GM12878 (cell line): ENCODE measurements around the gene COPS3. TPM values are rescaled to one million over a fixed set of nuclear protein-coding genes. Genes with fewer than 3 reads are reported as not detected.

Experiments used
- ATAC-seq: fragments of 200-7000 bp; cut with Tn5 transposase; 3 replicates; pipeline ENCODE4 v1.9.1; 2020; ENCODE audit warnings: mild to moderate bottlenecking, moderate library complexity
- BruUV-seq: library from RNA; stranded (reverse); fragments of 400-500 nt; replicated peaks from 2 replicates; lab custom pipeline; 2021; lab: Mats Ljungman, UMichigan
- CTCF ChIA-PET: fragments of 300-600 bp; sonication (Branson Sonifier 250); formaldehyde crosslinking; extraction: SDS; loops from one replicate; lab custom pipeline; 2021; ENCODE audit warnings: inconsistent platforms; lab: Yijun Ruan, JAX
- POLR2A ChIA-PET: fragments of 350-600 bp; formaldehyde crosslinking; extraction: SDS; loops from one replicate; lab custom pipeline; 2021; ENCODE audit warnings: inconsistent platforms; lab: Charles Lee
- RAD21 ChIA-PET: fragments of 300-600 bp; sonication (Branson Sonifier 250); formaldehyde crosslinking; loops from one replicate; lab custom pipeline; 2023; ENCODE audit warnings: antibody characterized with exemption; ENCODE audit not compliant: unreplicated experiment; lab: Charles Lee
- SMC1A ChIA-PET: fragments of 300-600 bp; sonication (Branson Sonifier 250); formaldehyde crosslinking; loops from one replicate; lab custom pipeline; 2023; ENCODE audit not compliant: unreplicated experiment, uncharacterized antibody; lab: Charles Lee
- DNase-seq: peaks from one replicate; pipeline ENCODE4 v3.0.0-alpha.2; 2011; ENCODE audit warnings: low read depth, low spot score
- FAIRE-seq: peaks from 3 replicates; lab custom pipeline; 2011; peaks lifted over from hg19 to GRCh38; lab: Jason Lieb, UNC
- H2AFZ ChIP-seq: 2 replicates; pipeline ENCODE4 v1.6.0; 2011; ENCODE audit warnings: low read depth, low read length, control low read depth; ENCODE audit not compliant: control insufficient read depth
- H3K27ac ChIP-seq: 2 replicates; pipeline ENCODE4 v1.5.1; 2011; ENCODE audit warnings: control low read depth; ENCODE audit not compliant: control insufficient read depth, insufficient read depth
- H3K27me3 ChIP-seq, 2 experiments: replicated peaks in 1 of 2; 2 replicates each; pipeline versions ENCODE4 v1.6.0 to v1.6.1; 2011; ENCODE audit warnings: low read length in 1 of 2; ENCODE audit not compliant: control insufficient read depth in 2 of 2, insufficient read depth in 2 of 2
- H3K36me3 ChIP-seq, 2 experiments: 2 replicates each; pipeline ENCODE4 v1.5.1; 2011; ENCODE audit warnings: low read length in 1 of 2; ENCODE audit not compliant: control insufficient read depth in 2 of 2, insufficient read depth in 2 of 2
- H3K4me1 ChIP-seq: 2 replicates; pipeline ENCODE4 v1.6.1; 2011; ENCODE audit warnings: mild to moderate bottlenecking, low read length, moderate library complexity, mixed read lengths; ENCODE audit not compliant: control insufficient read depth, insufficient read depth
- H3K4me2 ChIP-seq: 2 replicates; pipeline ENCODE4 v1.6.0; 2011; ENCODE audit warnings: control low read depth; ENCODE audit not compliant: control insufficient read depth, insufficient read depth
- H3K4me3 ChIP-seq: fragments of 200-600 bp; sonication (generic); 2 replicates; pipeline ENCODE4 v1.5.1; 2016
- H3K79me2 ChIP-seq: 2 replicates; pipeline ENCODE4 v1.6.0; 2011; ENCODE audit warnings: low read length; ENCODE audit not compliant: control insufficient read depth, insufficient read depth
- H3K9ac ChIP-seq: 2 replicates; pipeline ENCODE4 v1.8.0; 2011; ENCODE audit warnings: low read length, control low read depth, mixed read lengths; ENCODE audit not compliant: control insufficient read depth, insufficient read depth
- H3K9me3 ChIP-seq: replicated peaks from 3 replicates; pipeline ENCODE4 v1.5.1; 2011; ENCODE audit warnings: mild to moderate bottlenecking, low read length; ENCODE audit not compliant: control insufficient read depth, insufficient read depth
- H4K20me1 ChIP-seq: 2 replicates; pipeline ENCODE4 v1.6.0; 2011; ENCODE audit not compliant: control insufficient read depth, insufficient read depth
- BHLHE40 ChIP-seq, 2 experiments: fragments of 450-650 bp in 1 of 2; IDR thresholded peaks; 2 replicates each; pipeline ENCODE4 v1.6.1; 2011 to 2017; ENCODE audit warnings: low read depth in 2 of 2, borderline replicate concordance in 1 of 2, improper control_type of control experiment in 1 of 2, low read length in 1 of 2, mild to moderate bottlenecking in 1 of 2
- FOXK2 ChIP-seq: fragments of 450-650 bp; IDR thresholded peaks from 2 replicates; pipeline ENCODE4 v1.6.1; 2017; ENCODE audit warnings: mild to moderate bottlenecking, moderate library complexity
- NFIC ChIP-seq: IDR thresholded peaks from 2 replicates; pipeline ENCODE4 v1.6.1; 2012; ENCODE audit warnings: low read depth, mild to moderate bottlenecking, inconsistent platforms, low read length, moderate library complexity
- NR2F1 ChIP-seq: fragments of 450-650 bp; conservative IDR thresholded peaks from 2 replicates; pipeline ENCODE4 v1.6.1; 2017; ENCODE audit warnings: mild to moderate bottlenecking
- POU2F2 ChIP-seq: IDR thresholded peaks from 3 replicates; pipeline ENCODE4 v1.6.1; 2011; ENCODE audit warnings: low read depth, mild to moderate bottlenecking, low read length, borderline replicate concordance
- WGBS: methylation state at CpG from one replicate; pipeline ENCODE4 v1.1.6; 2016; ENCODE audit warnings: low lambda C conversion rate; ENCODE audit not compliant: insufficient replicate concordance, insufficient coverage; ENCODE audit errors: missing lambda C conversion rate; 5-methylcytosine and 5-hydroxymethylcytosine counted together
- in situ Hi-C: fragments of 300-500 bp; cut with MboI; formaldehyde crosslinking; loops from 9 replicates; pipeline ENCODE4 v1.14.3; 2018; ENCODE audit warnings: mixed read lengths
- intact Hi-C: fragments of 100-400 bp; cut with micrococcal nuclease; formaldehyde crosslinking; loops from one replicate; pipeline ENCODE4 v1.14.2; 2022; ENCODE audit not compliant: unreplicated experiment
- polyA plus RNA-seq, 11 experiments: library from polyadenylated mRNA; depleted of rRNA in 4 of 11; unstranded in 6 of 11; stranded (reverse) in 5 of 11; fragments of >200 nt; fragmentation: Nextera tagmentation in 4 of 11; fragmentation: Illumina TruSeq in 1 of 11; extraction: Ambion mirVana in 4 of 11; extraction: Trizol in 1 of 11; gene quantifications; 1 replicate in 1 of 11; 2 replicates in 10 of 11; pipeline versions ENCODE4 v1.2.1 to v1.2.3, GENCODE V29; 2011 to 2016; ENCODE audit warnings: inconsistent platforms in 2 of 11, missing spikeins in 2 of 11, low read depth in 1 of 11
- total RNA-seq, 4 experiments: library from RNA; depleted of rRNA in 3 of 4; stranded (reverse); fragments of >200 nt in 3 of 4; fragmentation: Illumina TruSeq in 1 of 4; extraction: Trizol in 1 of 4; gene quantifications; 2 replicates each; pipeline versions ENCODE4 v1.2.1 to v1.2.3, GENCODE V29; 2013 to 2021
- TF ChIP-seq, protein P1 (sequence below): fragments of 450-650 bp; IDR thresholded peaks from 2 replicates; pipeline ENCODE4 v1.6.1; 2014; ENCODE audit warnings: mild to moderate bottlenecking
- TF ChIP-seq, protein P2 (sequence below): fragments of 450-650 bp; IDR thresholded peaks from 2 replicates; pipeline ENCODE4 v1.6.1; 2017; ENCODE audit warnings: mild to moderate bottlenecking, moderate library complexity
- TF ChIP-seq, protein P3 (sequence below): IDR thresholded peaks from 2 replicates; pipeline ENCODE4 v1.6.1; 2012; ENCODE audit warnings: improper control_type of control experiment, low read depth, low read length; ENCODE audit not compliant: insufficient replicate concordance
- TF ChIP-seq, protein P4 (sequence below): IDR thresholded peaks from 2 replicates; pipeline ENCODE4 v1.6.1; 2011; ENCODE audit warnings: low read depth, low read length, improper control_type of control experiment, borderline replicate concordance

The COPS3 gene
- total and polyA plus RNA-seq, 10 of the 15 experiments (the other 5 are each of a cell fraction or from before 2014, with no cell fraction given): 99.7 to 187 (median 133) TPM

DNA sequence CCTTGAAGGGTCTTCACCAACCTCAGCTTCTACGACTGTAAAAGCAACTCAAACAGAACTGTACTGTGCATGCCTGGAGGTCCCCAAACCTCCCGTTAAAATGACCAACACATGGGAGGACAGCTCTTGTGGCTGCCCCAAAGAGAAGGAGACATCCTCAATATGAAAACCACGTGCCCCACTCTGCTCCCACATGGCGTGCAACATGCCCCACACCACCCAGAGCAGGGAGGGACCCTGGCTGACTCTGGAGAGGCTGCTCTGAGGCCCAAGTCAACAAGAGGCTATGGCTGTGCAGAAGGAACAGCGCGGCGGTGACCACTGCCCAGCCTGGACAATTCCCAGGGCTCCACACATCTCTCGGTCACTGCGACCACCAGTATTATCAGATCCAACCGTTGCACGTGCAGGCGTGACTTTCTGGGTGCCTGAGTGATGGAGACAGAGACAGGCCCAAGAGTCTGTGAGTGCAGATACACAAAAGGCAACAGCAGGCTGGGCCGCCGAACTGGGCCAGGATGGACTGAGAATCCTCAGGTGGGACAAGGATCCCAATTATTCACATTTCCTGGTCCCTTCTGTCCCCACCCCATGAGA, 76.3 kb downstream of the COPS3 start:
- Histone ChIP-seq H3K4me2 (peak overlapping the region; percentile 99), H2AFZ (no peak overlapping the region), H3K36me3 (peaks cover 2 to 7% of the 10 kb centered on the region in 2 experiments), H4K20me1 (no peaks in the 10 kb centered on the region), H3K9ac (peak overlapping the region; percentile 81), H3K9me3 (no peaks in the 10 kb centered on the region), H3K4me3 (peak overlapping the region; percentile 74), H3K4me1 (peaks cover 9% of the 10 kb centered on the region; the same call in 1 of the 2 replicates), H3K27me3 (no peaks in the 10 kb centered on the region), H3K79me2 (peaks cover 32% of the 10 kb centered on the region), H3K27ac (peak overlapping the region; percentile 52)
- in situ Hi-C loops (no loop called here), intact Hi-C loops (loop anchor here (2.0 to 10.0 kb wide), 3 partner anchors 26 to 200 kb away; partner anchors contain the start of gene NT5M)
- WGBS: 29% methylated on average over 14 of the region's 14 CpGs
- no peak for DNase-seq
- TF ChIP-seq, protein P1, sequence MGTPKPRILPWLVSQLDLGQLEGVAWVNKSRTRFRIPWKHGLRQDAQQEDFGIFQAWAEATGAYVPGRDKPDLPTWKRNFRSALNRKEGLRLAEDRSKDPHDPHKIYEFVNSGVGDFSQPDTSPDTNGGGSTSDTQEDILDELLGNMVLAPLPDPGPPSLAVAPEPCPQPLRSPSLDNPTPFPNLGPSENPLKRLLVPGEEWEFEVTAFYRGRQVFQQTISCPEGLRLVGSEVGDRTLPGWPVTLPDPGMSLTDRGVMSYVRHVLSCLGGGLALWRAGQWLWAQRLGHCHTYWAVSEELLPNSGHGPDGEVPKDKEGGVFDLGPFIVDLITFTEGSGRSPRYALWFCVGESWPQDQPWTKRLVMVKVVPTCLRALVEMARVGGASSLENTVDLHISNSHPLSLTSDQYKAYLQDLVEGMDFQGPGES: no peak
- TF ChIP-seq BHLHE40 (IDR thresholded peaks at IDR 0.05; ENCODE audit: borderline replicate concordance in 1 of 2, low read depth in 2 of 2, low read length in 1 of 2): peak; percentile 29 to 83; a peak in 2 of 4 replicates
- TF ChIP-seq, protein P2, sequence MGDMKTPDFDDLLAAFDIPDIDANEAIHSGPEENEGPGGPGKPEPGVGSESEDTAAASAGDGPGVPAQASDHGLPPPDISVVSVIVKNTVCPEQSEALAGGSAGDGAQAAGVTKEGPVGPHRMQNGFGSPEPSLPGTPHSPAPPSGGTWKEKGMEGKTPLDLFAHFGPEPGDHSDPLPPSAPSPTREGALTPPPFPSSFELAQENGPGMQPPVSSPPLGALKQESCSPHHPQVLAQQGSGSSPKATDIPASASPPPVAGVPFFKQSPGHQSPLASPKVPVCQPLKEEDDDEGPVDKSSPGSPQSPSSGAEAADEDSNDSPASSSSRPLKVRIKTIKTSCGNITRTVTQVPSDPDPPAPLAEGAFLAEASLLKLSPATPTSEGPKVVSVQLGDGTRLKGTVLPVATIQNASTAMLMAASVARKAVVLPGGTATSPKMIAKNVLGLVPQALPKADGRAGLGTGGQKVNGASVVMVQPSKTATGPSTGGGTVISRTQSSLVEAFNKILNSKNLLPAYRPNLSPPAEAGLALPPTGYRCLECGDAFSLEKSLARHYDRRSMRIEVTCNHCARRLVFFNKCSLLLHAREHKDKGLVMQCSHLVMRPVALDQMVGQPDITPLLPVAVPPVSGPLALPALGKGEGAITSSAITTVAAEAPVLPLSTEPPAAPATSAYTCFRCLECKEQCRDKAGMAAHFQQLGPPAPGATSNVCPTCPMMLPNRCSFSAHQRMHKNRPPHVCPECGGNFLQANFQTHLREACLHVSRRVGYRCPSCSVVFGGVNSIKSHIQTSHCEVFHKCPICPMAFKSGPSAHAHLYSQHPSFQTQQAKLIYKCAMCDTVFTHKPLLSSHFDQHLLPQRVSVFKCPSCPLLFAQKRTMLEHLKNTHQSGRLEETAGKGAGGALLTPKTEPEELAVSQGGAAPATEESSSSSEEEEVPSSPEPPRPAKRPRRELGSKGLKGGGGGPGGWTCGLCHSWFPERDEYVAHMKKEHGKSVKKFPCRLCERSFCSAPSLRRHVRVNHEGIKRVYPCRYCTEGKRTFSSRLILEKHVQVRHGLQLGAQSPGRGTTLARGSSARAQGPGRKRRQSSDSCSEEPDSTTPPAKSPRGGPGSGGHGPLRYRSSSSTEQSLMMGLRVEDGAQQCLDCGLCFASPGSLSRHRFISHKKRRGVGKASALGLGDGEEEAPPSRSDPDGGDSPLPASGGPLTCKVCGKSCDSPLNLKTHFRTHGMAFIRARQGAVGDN: no peak
- TF ChIP-seq, protein P3, sequence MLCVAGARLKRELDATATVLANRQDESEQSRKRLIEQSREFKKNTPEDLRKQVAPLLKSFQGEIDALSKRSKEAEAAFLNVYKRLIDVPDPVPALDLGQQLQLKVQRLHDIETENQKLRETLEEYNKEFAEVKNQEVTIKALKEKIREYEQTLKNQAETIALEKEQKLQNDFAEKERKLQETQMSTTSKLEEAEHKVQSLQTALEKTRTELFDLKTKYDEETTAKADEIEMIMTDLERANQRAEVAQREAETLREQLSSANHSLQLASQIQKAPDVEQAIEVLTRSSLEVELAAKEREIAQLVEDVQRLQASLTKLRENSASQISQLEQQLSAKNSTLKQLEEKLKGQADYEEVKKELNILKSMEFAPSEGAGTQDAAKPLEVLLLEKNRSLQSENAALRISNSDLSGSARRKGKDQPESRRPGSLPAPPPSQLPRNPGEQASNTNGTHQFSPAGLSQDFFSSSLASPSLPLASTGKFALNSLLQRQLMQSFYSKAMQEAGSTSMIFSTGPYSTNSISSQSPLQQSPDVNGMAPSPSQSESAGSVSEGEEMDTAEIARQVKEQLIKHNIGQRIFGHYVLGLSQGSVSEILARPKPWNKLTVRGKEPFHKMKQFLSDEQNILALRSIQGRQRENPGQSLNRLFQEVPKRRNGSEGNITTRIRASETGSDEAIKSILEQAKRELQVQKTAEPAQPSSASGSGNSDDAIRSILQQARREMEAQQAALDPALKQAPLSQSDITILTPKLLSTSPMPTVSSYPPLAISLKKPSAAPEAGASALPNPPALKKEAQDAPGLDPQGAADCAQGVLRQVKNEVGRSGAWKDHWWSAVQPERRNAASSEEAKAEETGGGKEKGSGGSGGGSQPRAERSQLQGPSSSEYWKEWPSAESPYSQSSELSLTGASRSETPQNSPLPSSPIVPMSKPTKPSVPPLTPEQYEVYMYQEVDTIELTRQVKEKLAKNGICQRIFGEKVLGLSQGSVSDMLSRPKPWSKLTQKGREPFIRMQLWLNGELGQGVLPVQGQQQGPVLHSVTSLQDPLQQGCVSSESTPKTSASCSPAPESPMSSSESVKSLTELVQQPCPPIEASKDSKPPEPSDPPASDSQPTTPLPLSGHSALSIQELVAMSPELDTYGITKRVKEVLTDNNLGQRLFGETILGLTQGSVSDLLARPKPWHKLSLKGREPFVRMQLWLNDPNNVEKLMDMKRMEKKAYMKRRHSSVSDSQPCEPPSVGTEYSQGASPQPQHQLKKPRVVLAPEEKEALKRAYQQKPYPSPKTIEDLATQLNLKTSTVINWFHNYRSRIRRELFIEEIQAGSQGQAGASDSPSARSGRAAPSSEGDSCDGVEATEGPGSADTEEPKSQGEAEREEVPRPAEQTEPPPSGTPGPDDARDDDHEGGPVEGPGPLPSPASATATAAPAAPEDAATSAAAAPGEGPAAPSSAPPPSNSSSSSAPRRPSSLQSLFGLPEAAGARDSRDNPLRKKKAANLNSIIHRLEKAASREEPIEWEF: no peak
- 0 out of 3 replicates have a peak, but pooled peaks have one; percentile 11 for TF ChIP-seq POU2F2
- no peak for TF ChIP-seq FOXK2
- no peak for TF ChIP-seq NR2F1
- TF ChIP-seq, protein P4, sequence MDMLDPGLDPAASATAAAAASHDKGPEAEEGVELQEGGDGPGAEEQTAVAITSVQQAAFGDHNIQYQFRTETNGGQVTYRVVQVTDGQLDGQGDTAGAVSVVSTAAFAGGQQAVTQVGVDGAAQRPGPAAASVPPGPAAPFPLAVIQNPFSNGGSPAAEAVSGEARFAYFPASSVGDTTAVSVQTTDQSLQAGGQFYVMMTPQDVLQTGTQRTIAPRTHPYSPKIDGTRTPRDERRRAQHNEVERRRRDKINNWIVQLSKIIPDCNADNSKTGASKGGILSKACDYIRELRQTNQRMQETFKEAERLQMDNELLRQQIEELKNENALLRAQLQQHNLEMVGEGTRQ: no peak
- TF ChIP-seq NFIC: no peak
- CTCF ChIA-PET: interaction anchor here (1.4 to 1.5 kb wide), 2 partner anchors 10 to 14 kb away, joined by 3 read pairs; no protein-coding TSS in a partner anchor
- RAD21 ChIA-PET: interaction anchor here (1.0 to 1.2 kb wide), 2 partner anchors 13 to 40 kb away, joined by 3 to 4 read pairs; no protein-coding TSS in a partner anchor
- SMC1A ChIA-PET: interaction anchor here (0.7 to 1.4 kb wide), 4 partner anchors 8 to 25 kb away, joined by 3 to 4 read pairs (median 3); no protein-coding TSS in a partner anchor
- BruUV-seq: no TSS peak
- ATAC-seq: no peak
- POLR2A ChIA-PET: interaction anchor here (0.8 kb wide), 1 partner anchor 22 kb away, joined by 3 read pairs; no protein-coding TSS in a partner anchor
- no peak for FAIRE-seq
